ENCODE results near the gene CKMT1A.
"Not testable (repeated sequence)": the region's sequence is repeated elsewhere in the genome, so short reads cannot be mapped to it uniquely, and the experiment has no call there.

Gene CKMT1A

GRCh38 chr15:43693148-43694022 lies at the start of gene CKMT1A:
Gene CKMT1A (plus strand): TSS chr15:43693859. CDS start chr15:43694051, 192 bp downstream.
- not testable (repeated sequence) for DNase-seq

- no peak for DNase-seq
Observed at GRCh38 chr15:43648649-43649429, 44.8 kb upstream of the CKMT1A start, which contains the start of gene CATSPER2. Gene CATSPER2 (minus strand): TSS chr15:43648844. CDS start chr15:43648061, 783 bp downstream.

GRCh38 chr15:43649430-43649926 lies 44.2 kb upstream of the CKMT1A start:
- DNase-seq = not testable (repeated sequence)

- not testable (repeated sequence) for DNase-seq
Observed at GRCh38 chr15:43659727-43660126, 33.9 kb upstream of the CKMT1A start.

- not testable (repeated sequence) for DNase-seq
Observed at GRCh38 chr15:43662293-43662692, 31.4 kb upstream of the CKMT1A start.

GRCh38 chr15:43663333-43663732 lies 30.3 kb upstream of the CKMT1A start:
- not testable (repeated sequence) for DNase-seq

GRCh38 chr15:43666177-43666576 lies 27.5 kb upstream of the CKMT1A start:
- DNase-seq = not testable (repeated sequence)

- DNase-seq = not testable (repeated sequence)
Observed at GRCh38 chr15:43674175-43674574, 19.5 kb upstream of the CKMT1A start.

- DNase-seq = not testable (repeated sequence)
Observed at GRCh38 chr15:43689604-43690301, 3.9 kb upstream of the CKMT1A start.

- not testable (repeated sequence) for DNase-seq
Observed at GRCh38 chr15:43692679-43693078, 980 bp upstream of the CKMT1A start.

- no peak for DNase-seq
Observed at GRCh38 chr15:43702174-43702573, 8.5 kb downstream of the CKMT1A start.

GRCh38 chr15:43702701-43703424 lies 9.2 kb downstream of the CKMT1A start:
- no peak for DNase-seq

- not testable (repeated sequence) for DNase-seq
Observed at GRCh38 chr15:43710431-43711131, 16.9 kb downstream of the CKMT1A start.

GRCh38 chr15:43723151-43723550 lies 29.5 kb downstream of the CKMT1A start:
- no peak for DNase-seq

- not testable (repeated sequence) for DNase-seq
Observed at GRCh38 chr15:43726306-43726705, 32.6 kb downstream of the CKMT1A start.

- DNase-seq = not testable (repeated sequence)
Observed at GRCh38 chr15:43728053-43728725, 34.5 kb downstream of the CKMT1A start.

- DNase-seq = no peak
Observed at GRCh38 chr15:43735416-43735815, 41.8 kb downstream of the CKMT1A start.

- DNase-seq = peak; percentile 54
Observed at GRCh38 chr15:43746245-43746902, 52.7 kb downstream of the CKMT1A start, which contains the start of gene PDIA3. Gene PDIA3 (plus strand): TSS chr15:43746438. CDS start chr15:43746540, 102 bp downstream.

- not testable (repeated sequence) for DNase-seq
Observed at GRCh38 chr15:43746903-43747309, 53.2 kb downstream of the CKMT1A start.

GRCh38 chr15:43748376-43748775 lies 54.7 kb downstream of the CKMT1A start:
- DNase-seq = no peak

Measured in NCI-H2227 treated with DMSO at 0.1 percent for 48 hours (cell line).